Immature natural killer cell (primary cell): ENCODE measurements around the gene ADD2. TPM values are rescaled to one million over a fixed set of nuclear protein-coding genes. Genes with fewer than 3 reads are reported as not detected.

Experiments used
- DNase-seq, 3 donors: peaks; one replicate each; pipeline ENCODE4 v3.0.0; 2022; ENCODE audit warnings: mixed read lengths in 1 of 3
- H3K27ac Mint-ChIP-seq, 6 donors: one replicate each; pipeline ENCODE4 v1.8.0; 2020; ENCODE audit warnings: mixed read lengths in 6 of 6, mild to moderate bottlenecking in 5 of 6, inconsistent platforms in 4 of 6, moderate library complexity in 3 of 6
- H3K27me3 Mint-ChIP-seq, 3 donors: one replicate each; pipeline ENCODE4 v1.8.0; 2020 to 2021; ENCODE audit warnings: low read depth in 3 of 3, mild to moderate bottlenecking in 3 of 3, mixed read lengths in 3 of 3, moderate library complexity in 3 of 3, inconsistent platforms in 1 of 3
- H3K36me3 Mint-ChIP-seq, 3 donors: one replicate each; pipeline ENCODE4 v1.8.0; 2020; ENCODE audit warnings: mixed read lengths in 3 of 3, inconsistent platforms in 2 of 3, mild to moderate bottlenecking in 2 of 3
- H3K4me1 Mint-ChIP-seq, 2 donors: one replicate each; pipeline ENCODE4 v1.8.0; 2020; ENCODE audit warnings: inconsistent platforms in 2 of 2, mild to moderate bottlenecking in 2 of 2, mixed read lengths in 2 of 2, moderate library complexity in 1 of 2
- H3K4me3 Mint-ChIP-seq, 5 donors: one replicate each; pipeline ENCODE4 v1.8.0; 2020; ENCODE audit warnings: mild to moderate bottlenecking in 5 of 5, mixed read lengths in 5 of 5, inconsistent platforms in 3 of 5, moderate library complexity in 3 of 5
- H3K9me3 Mint-ChIP-seq, 6 donors: one replicate each; pipeline ENCODE4 v1.8.0; 2020; ENCODE audit warnings: mild to moderate bottlenecking in 6 of 6, mixed read lengths in 6 of 6, inconsistent platforms in 4 of 6, moderate library complexity in 3 of 6
- polyA plus RNA-seq, 3 donors: library from polyadenylated mRNA; unstranded; fragments of 300-500 nt; fragmentation: Illumina TruSeq; gene quantifications; one replicate each; pipeline ENCODE4 v1.2.3, GENCODE V29; 2021

The ADD2 gene
- polyA plus RNA-seq, 3 donors from 2014 or later, result not detected

- Mint-ChIP-seq H3K36me3 (no peaks in the 10 kb centered on the region), H3K4me3 (no peak overlapping the region)
Measured at GRCh38 chr2:70686577-70687460, 81.2 kb downstream of the ADD2 start.

GRCh38 chr2:70685771-70686171 lies 82.2 kb downstream of the ADD2 start:
- H3K27me3 Mint-ChIP-seq, result peaks cover 0 to 3% (median 0%) of the 10 kb centered on the region in 3 donors
- no peak overlapping the region for H3K4me3 Mint-ChIP-seq
- no peak overlapping the region for H3K27ac Mint-ChIP-seq
- H3K9me3 Mint-ChIP-seq, result no peaks in the 10 kb centered on the region
- DNase-seq, result no peak
- no peaks in the 10 kb centered on the region for H3K36me3 Mint-ChIP-seq
- H3K4me1 Mint-ChIP-seq, result no peaks in the 10 kb centered on the region

More at GRCh38 chr2:70686577-70687460, 81.2 kb downstream of the ADD2 start:
- Mint-ChIP-seq H3K9me3 (no peaks in the 10 kb centered on the region), H3K27ac (no peak overlapping the region), H3K4me1 (no peaks in the 10 kb centered on the region), H3K27me3 (peaks cover 0 to 3% (median 0%) of the 10 kb centered on the region in 3 donors)
- DNase-seq, result no peak

GRCh38 chr2:70684846-70685622 lies 83.0 kb downstream of the ADD2 start:
- no peak overlapping the region for H3K4me3 Mint-ChIP-seq
- no peak overlapping the region for H3K27ac Mint-ChIP-seq
- no peaks in the 10 kb centered on the region for H3K4me1 Mint-ChIP-seq
- H3K36me3 Mint-ChIP-seq, result no peaks in the 10 kb centered on the region
- peaks cover 0 to 3% (median 3%) of the 10 kb centered on the region in 3 donors for H3K27me3 Mint-ChIP-seq
- H3K9me3 Mint-ChIP-seq, result no peaks in the 10 kb centered on the region
- no peak for DNase-seq

GRCh38 chr2:70683455-70683854 lies 84.5 kb downstream of the ADD2 start:
- H3K27me3 Mint-ChIP-seq, result peaks cover 0 to 3% (median 3%) of the 10 kb centered on the region in 3 donors
- H3K4me3 Mint-ChIP-seq, result no peak overlapping the region
- H3K27ac Mint-ChIP-seq, result no peak overlapping the region
- no peak for DNase-seq
- no peaks in the 10 kb centered on the region for H3K9me3 Mint-ChIP-seq
- H3K36me3 Mint-ChIP-seq, result no peaks in the 10 kb centered on the region
- H3K4me1 Mint-ChIP-seq, result no peaks in the 10 kb centered on the region

GRCh38 chr2:70680735-70681134 lies 87.3 kb downstream of the ADD2 start:
- no peak for DNase-seq
- no peak overlapping the region for H3K27ac Mint-ChIP-seq
- no peak overlapping the region for H3K4me3 Mint-ChIP-seq
- peaks cover 0 to 3% (median 2%) of the 10 kb centered on the region in 3 donors for H3K27me3 Mint-ChIP-seq
- H3K36me3 Mint-ChIP-seq, result no peaks in the 10 kb centered on the region
- no peaks in the 10 kb centered on the region for H3K4me1 Mint-ChIP-seq
- no peaks in the 10 kb centered on the region for H3K9me3 Mint-ChIP-seq

- H3K4me3 Mint-ChIP-seq, result no peak overlapping the region
- H3K36me3 Mint-ChIP-seq, result no peaks in the 10 kb centered on the region
- H3K27me3 Mint-ChIP-seq, result peaks cover 0 to 3% (median 2%) of the 10 kb centered on the region in 3 donors
- H3K27ac Mint-ChIP-seq, result no peak overlapping the region
- no peak for DNase-seq
- H3K9me3 Mint-ChIP-seq, result no peaks in the 10 kb centered on the region
- no peaks in the 10 kb centered on the region for H3K4me1 Mint-ChIP-seq
Measured at GRCh38 chr2:70679259-70679658, 88.7 kb downstream of the ADD2 start.

- DNase-seq, result no peak
- Mint-ChIP-seq H3K36me3 (no peaks in the 10 kb centered on the region), H3K4me1 (no peaks in the 10 kb centered on the region), H3K4me3 (no peak overlapping the region), H3K27me3 (peaks cover 0 to 4% (median 2%) of the 10 kb centered on the region in 3 donors), H3K27ac (no peak overlapping the region), H3K9me3 (no peaks in the 10 kb centered on the region)
Measured at GRCh38 chr2:70678576-70679143, 89.3 kb downstream of the ADD2 start.

- Mint-ChIP-seq H3K4me1 (no peaks in the 10 kb centered on the region), H3K9me3 (no peaks in the 10 kb centered on the region), H3K27me3 (peaks cover 0 to 9% (median 5%) of the 10 kb centered on the region in 3 donors), H3K36me3 (no peaks in the 10 kb centered on the region), H3K27ac (no peak overlapping the region), H3K4me3 (no peak overlapping the region)
- no peak for DNase-seq
Measured at GRCh38 chr2:70676301-70677035, 91.5 kb downstream of the ADD2 start.

GRCh38 chr2:70675862-70676261 lies 92.1 kb downstream of the ADD2 start:
- no peak overlapping the region for H3K27ac Mint-ChIP-seq
- H3K9me3 Mint-ChIP-seq, result no peaks in the 10 kb centered on the region
- H3K4me1 Mint-ChIP-seq, result no peaks in the 10 kb centered on the region
- DNase-seq, result no peak
- H3K27me3 Mint-ChIP-seq, result peaks cover 0 to 9% (median 5%) of the 10 kb centered on the region in 3 donors
- H3K4me3 Mint-ChIP-seq, result no peak overlapping the region
- H3K36me3 Mint-ChIP-seq, result no peaks in the 10 kb centered on the region

GRCh38 chr2:70674636-70675430 lies 93.2 kb downstream of the ADD2 start:
- Mint-ChIP-seq H3K4me3 (no peak overlapping the region), H3K27ac (no peak overlapping the region), H3K36me3 (no peaks in the 10 kb centered on the region), H3K4me1 (no peaks in the 10 kb centered on the region), H3K27me3 (peaks cover 0 to 8% (median 5%) of the 10 kb centered on the region in 3 donors), H3K9me3 (no peaks in the 10 kb centered on the region)
- no peak for DNase-seq

- H3K9me3 Mint-ChIP-seq, result no peaks in the 10 kb centered on the region
- H3K27ac Mint-ChIP-seq, result no peak overlapping the region
- DNase-seq, result no peak
- peaks cover 0 to 8% (median 5%) of the 10 kb centered on the region in 3 donors for H3K27me3 Mint-ChIP-seq
- no peak overlapping the region for H3K4me3 Mint-ChIP-seq
- H3K4me1 Mint-ChIP-seq, result no peaks in the 10 kb centered on the region
- no peaks in the 10 kb centered on the region for H3K36me3 Mint-ChIP-seq
Measured at GRCh38 chr2:70673041-70673647, 94.9 kb downstream of the ADD2 start.

GRCh38 chr2:70671092-70671675 lies 96.8 kb downstream of the ADD2 start:
- no peak for DNase-seq
- H3K27ac Mint-ChIP-seq, result no peak overlapping the region
- H3K27me3 Mint-ChIP-seq, result peaks cover 0 to 8% (median 5%) of the 10 kb centered on the region in 3 donors
- no peaks in the 10 kb centered on the region for H3K36me3 Mint-ChIP-seq
- H3K4me3 Mint-ChIP-seq, result no peak overlapping the region
- no peaks in the 10 kb centered on the region for H3K9me3 Mint-ChIP-seq
- H3K4me1 Mint-ChIP-seq, result no peaks in the 10 kb centered on the region
